ENCODE measurements around the gene NOC4L. TPM values are rescaled to one million over a fixed set of nuclear protein-coding genes. Genes with fewer than 3 reads are reported as not detected.
A peak's percentile ranks its signal among the peaks of the same experiment; 100 is the strongest.

The NOC4L gene
- total and polyA plus RNA-seq, 11 donors, result 7.9 to 21.1 (median 10.3) TPM

GRCh38 chr12:132168311-132169031 lies 24.2 kb downstream of the NOC4L start:
- H3K27ac ChIP-seq, result no peak overlapping the region
- no peaks in the 10 kb centered on the region for H3K9me3 ChIP-seq
- DNase-seq (peak in 3 of 5 donors; percentile 14 to 55 (median 18)), ATAC-seq (no peak)
- 80 to 88% (median 84%) methylated on average over 24 to 31 of the region's 31 CpGs for WGBS, 4 donors
- H3K27me3 ChIP-seq, result peaks cover 0 to 43% (median 6%) of the 10 kb centered on the region in 9 donors
- peaks cover 0 to under 1% (median 0%) of the 10 kb centered on the region in 12 donors for H3K4me1 ChIP-seq
- H3K36me3 ChIP-seq, result no peaks in the 10 kb centered on the region
- no peak for TF ChIP-seq POLR2A (IDR thresholded peaks at IDR 0.05)
- TF ChIP-seq, protein P1, sequence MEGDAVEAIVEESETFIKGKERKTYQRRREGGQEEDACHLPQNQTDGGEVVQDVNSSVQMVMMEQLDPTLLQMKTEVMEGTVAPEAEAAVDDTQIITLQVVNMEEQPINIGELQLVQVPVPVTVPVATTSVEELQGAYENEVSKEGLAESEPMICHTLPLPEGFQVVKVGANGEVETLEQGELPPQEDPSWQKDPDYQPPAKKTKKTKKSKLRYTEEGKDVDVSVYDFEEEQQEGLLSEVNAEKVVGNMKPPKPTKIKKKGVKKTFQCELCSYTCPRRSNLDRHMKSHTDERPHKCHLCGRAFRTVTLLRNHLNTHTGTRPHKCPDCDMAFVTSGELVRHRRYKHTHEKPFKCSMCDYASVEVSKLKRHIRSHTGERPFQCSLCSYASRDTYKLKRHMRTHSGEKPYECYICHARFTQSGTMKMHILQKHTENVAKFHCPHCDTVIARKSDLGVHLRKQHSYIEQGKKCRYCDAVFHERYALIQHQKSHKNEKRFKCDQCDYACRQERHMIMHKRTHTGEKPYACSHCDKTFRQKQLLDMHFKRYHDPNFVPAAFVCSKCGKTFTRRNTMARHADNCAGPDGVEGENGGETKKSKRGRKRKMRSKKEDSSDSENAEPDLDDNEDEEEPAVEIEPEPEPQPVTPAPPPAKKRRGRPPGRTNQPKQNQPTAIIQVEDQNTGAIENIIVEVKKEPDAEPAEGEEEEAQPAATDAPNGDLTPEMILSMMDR (IDR thresholded peaks at IDR 0.05), result no peak
- H3K4me3 ChIP-seq, result no peak overlapping the region
- intact Hi-C loops (cut with DNase I), result no loop called here

- Histone ChIP-seq H3K4me1 (no peaks in the 10 kb centered on the region), H3K9me3 (no peaks in the 10 kb centered on the region), H3K4me3 (no peak overlapping the region), H3K36me3 (no peaks in the 10 kb centered on the region), H3K27ac (no peak overlapping the region), H3K27me3 (peaks cover 0 to 52% (median 4%) of the 10 kb centered on the region in 9 donors)
- ATAC-seq (no peak), DNase-seq (peak in 2 of 5 donors; percentile 18 to 64)
- intact Hi-C loops (cut with DNase I), result no loop called here
- TF ChIP-seq POLR2A (IDR thresholded peaks at IDR 0.05), result no peak
- TF ChIP-seq, protein P1 (IDR thresholded peaks at IDR 0.05), result no peak
- WGBS, 4 donors, result 72 to 90% (median 86%) methylated on average over 9 to 17 of the region's 17 CpGs
These were observed 25.1 kb downstream of the NOC4L start for GRCh38 chr12:132169376-132169775.

- WGBS, 4 donors, result 38 to 55% (median 51%) methylated on average over 16 of the region's 16 CpGs
- no peaks in the 10 kb centered on the region for H3K4me1 ChIP-seq
- intact Hi-C loops (cut with DNase I), result no loop called here
- H3K36me3 ChIP-seq, result no peaks in the 10 kb centered on the region
- no peak overlapping the region for H3K4me3 ChIP-seq
- no peaks in the 10 kb centered on the region for H3K9me3 ChIP-seq
- H3K27me3 ChIP-seq, result peaks cover 0 to 60% (median 4%) of the 10 kb centered on the region in 9 donors
- no peak for TF ChIP-seq POLR2A (IDR thresholded peaks at IDR 0.05)
- TF ChIP-seq, protein P1 (IDR thresholded peaks at IDR 0.05), result no peak
- DNase-seq (peak in 2 of 5 donors; percentile 8 to 17), ATAC-seq (no peak)
- H3K27ac ChIP-seq, result no peak overlapping the region
These were observed 25.9 kb downstream of the NOC4L start for GRCh38 chr12:132170094-132170636.

GRCh38 chr12:132170637-132171292 lies 26.5 kb downstream of the NOC4L start:
- WGBS, 4 donors, result 72 to 80% (median 79%) methylated on average over 25 to 33 of the region's 33 CpGs
- Histone ChIP-seq H3K9me3 (no peaks in the 10 kb centered on the region), H3K36me3 (no peaks in the 10 kb centered on the region), H3K4me1 (no peaks in the 10 kb centered on the region), H3K27ac (no peak overlapping the region), H3K27me3 (peaks cover 1 to 66% (median 6%) of the 10 kb centered on the region in 9 donors), H3K4me3 (no peak overlapping the region)
- intact Hi-C loops (cut with DNase I), result no loop called here
- no peak for ATAC-seq
- peak in 3 of 5 donors; percentile 18 to 60 (median 23) for DNase-seq
- TF ChIP-seq, protein P1 (IDR thresholded peaks at IDR 0.05), result no peak
- no peak for TF ChIP-seq POLR2A (IDR thresholded peaks at IDR 0.05)
